ENCODE results near the gene DMBX1. TPM values are rescaled to one million over a fixed set of nuclear protein-coding genes. Genes with fewer than 3 reads are reported as not detected.

DMBX1 gene
- total and polyA plus RNA-seq, 2 experiments from 2014 or later: not detected

GRCh38 chr1:46494910-46495309 lies 5.3 kb downstream of the DMBX1 start:
- H3K27ac ChIP-seq: no peak overlapping the region
- H3K9me3 ChIP-seq (ENCODE audit: low read depth): no peaks in the 10 kb centered on the region
- DNase-seq (ENCODE audit: low read depth in 1 of 2, low spot score in 1 of 2): no peak
- H3K36me3 ChIP-seq: no peaks in the 10 kb centered on the region
- H3K27me3 ChIP-seq: peaks cover 82% of the 10 kb centered on the region
- no peak for TF ChIP-seq CTCF (IDR thresholded peaks at IDR 0.05; ENCODE audit: low read depth, low read length)
- no peak overlapping the region for H3K4me3 ChIP-seq
- peaks cover 4% of the 10 kb centered on the region for H3K4me1 ChIP-seq (ENCODE audit: low read depth)

- TF ChIP-seq CTCF (IDR thresholded peaks at IDR 0.05; ENCODE audit: low read depth, low read length): no peak
- peaks cover 73% of the 10 kb centered on the region for H3K27me3 ChIP-seq
Measured at GRCh38 chr1:46495778-46496177, 6.1 kb downstream of the DMBX1 start.

GRCh38 chr1:46496505-46496904 lies 6.9 kb downstream of the DMBX1 start:
- peaks cover 66% of the 10 kb centered on the region for H3K27me3 ChIP-seq
- no peak overlapping the region for H3K27ac ChIP-seq
- no peak for DNase-seq (ENCODE audit: low read depth in 1 of 2, low spot score in 1 of 2)
- no peaks in the 10 kb centered on the region for H3K4me1 ChIP-seq (ENCODE audit: low read depth)
- no peak overlapping the region for H3K4me3 ChIP-seq
- H3K9me3 ChIP-seq (ENCODE audit: low read depth): no peaks in the 10 kb centered on the region
- no peaks in the 10 kb centered on the region for H3K36me3 ChIP-seq
- no peak for TF ChIP-seq CTCF (IDR thresholded peaks at IDR 0.05; ENCODE audit: low read depth, low read length)

More at GRCh38 chr1:46495778-46496177, 6.1 kb downstream of the DMBX1 start:
- Histone ChIP-seq H3K4me3 (no peak overlapping the region), H3K4me1 (ENCODE audit: low read depth) (no peaks in the 10 kb centered on the region), H3K27ac (no peak overlapping the region), H3K9me3 (ENCODE audit: low read depth) (no peaks in the 10 kb centered on the region), H3K36me3 (no peaks in the 10 kb centered on the region)
- no peak for DNase-seq (ENCODE audit: low read depth in 1 of 2, low spot score in 1 of 2)

- Histone ChIP-seq H3K4me1 (ENCODE audit: low read depth) (no peaks in the 10 kb centered on the region), H3K27ac (no peak overlapping the region), H3K27me3 (peaks cover 61% of the 10 kb centered on the region), H3K4me3 (no peak overlapping the region), H3K36me3 (no peaks in the 10 kb centered on the region), H3K9me3 (ENCODE audit: low read depth) (no peaks in the 10 kb centered on the region)
- DNase-seq (ENCODE audit: low read depth in 1 of 2, low spot score in 1 of 2): no peak
- TF ChIP-seq CTCF (IDR thresholded peaks at IDR 0.05; ENCODE audit: low read depth, low read length): no peak
Measured at GRCh38 chr1:46497020-46497419, 7.4 kb downstream of the DMBX1 start.

GRCh38 chr1:46497665-46498064 lies 8.0 kb downstream of the DMBX1 start:
- Histone ChIP-seq H3K4me1 (ENCODE audit: low read depth) (no peaks in the 10 kb centered on the region), H3K36me3 (no peaks in the 10 kb centered on the region), H3K27ac (no peak overlapping the region), H3K9me3 (ENCODE audit: low read depth) (no peaks in the 10 kb centered on the region), H3K4me3 (no peak overlapping the region), H3K27me3 (peaks cover 61% of the 10 kb centered on the region)
- no peak for TF ChIP-seq CTCF (IDR thresholded peaks at IDR 0.05; ENCODE audit: low read depth, low read length)
- DNase-seq (ENCODE audit: low read depth in 1 of 2, low spot score in 1 of 2): no peak

GRCh38 chr1:46501528-46501927 lies 11.9 kb downstream of the DMBX1 start:
- no peak for DNase-seq (ENCODE audit: low read depth in 1 of 2, low spot score in 1 of 2)
- H3K9me3 ChIP-seq (ENCODE audit: low read depth): no peaks in the 10 kb centered on the region
- H3K27me3 ChIP-seq: peaks cover 31% of the 10 kb centered on the region
- no peak for TF ChIP-seq CTCF (IDR thresholded peaks at IDR 0.05; ENCODE audit: low read depth, low read length)
- H3K4me3 ChIP-seq: no peak overlapping the region
- no peaks in the 10 kb centered on the region for H3K36me3 ChIP-seq
- H3K27ac ChIP-seq: no peak overlapping the region
- no peaks in the 10 kb centered on the region for H3K4me1 ChIP-seq (ENCODE audit: low read depth)

Measured in cardiac muscle cell (in vitro differentiated cells and primary cell).